ENCODE data around the gene RFX8.
"Not testable (repeated sequence)": the region's sequence is repeated elsewhere in the genome, so short reads cannot be mapped to it uniquely, and the experiment has no call there.

The RFX8 gene

DNA sequence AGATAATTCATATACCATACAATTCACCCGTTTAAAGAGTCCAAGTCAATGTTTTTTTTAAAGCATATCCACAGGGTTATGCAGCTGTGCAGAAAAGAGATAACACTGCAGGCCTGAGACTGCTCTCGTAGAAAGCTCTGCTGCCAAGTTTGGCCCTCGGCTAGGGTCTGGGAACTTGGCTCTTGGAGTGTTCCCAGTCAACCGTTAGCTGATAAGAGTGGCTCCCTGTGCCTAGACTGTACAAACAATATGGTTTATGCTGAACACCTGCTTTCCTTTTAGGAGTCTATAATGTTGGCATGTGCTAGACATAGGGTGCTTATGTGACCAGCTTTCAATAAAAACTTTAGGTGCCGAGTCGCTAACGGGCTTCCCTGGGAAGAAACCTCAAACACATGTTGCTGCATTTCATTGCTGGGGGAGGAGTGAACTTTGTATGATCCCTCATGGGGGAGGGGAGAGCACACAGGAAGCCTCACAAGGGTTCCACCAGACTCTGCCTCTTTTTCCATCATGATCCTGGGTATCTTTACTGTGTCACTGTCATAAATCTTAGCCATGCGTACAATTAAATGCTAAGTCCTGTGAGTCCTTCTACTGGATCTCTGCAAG is 34.7 kb downstream of the RFX8 start:
- DNase-seq, result no peak

DNA sequence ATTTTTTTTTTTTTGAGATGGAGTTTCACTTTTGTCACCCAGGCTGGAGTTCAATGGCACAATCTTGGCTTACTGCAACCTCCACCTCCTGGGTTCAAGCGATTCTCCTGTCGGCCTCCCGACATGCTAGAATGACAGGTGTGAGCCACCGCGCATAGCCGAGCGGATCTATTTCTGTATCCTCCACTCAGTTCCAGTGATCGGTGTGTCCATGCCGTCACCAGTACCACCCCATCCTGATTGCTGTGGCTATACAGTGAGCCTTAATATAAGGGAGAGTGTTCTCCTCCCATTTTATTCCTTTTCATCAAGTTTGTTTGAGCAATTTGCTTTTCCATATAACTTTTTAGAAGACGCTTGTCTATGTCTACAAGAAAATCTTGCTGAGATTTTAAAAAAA is 35.2 kb downstream of the RFX8 start:
- no peak for DNase-seq

- not testable (repeated sequence) for DNase-seq
Measured at GRCh38 chr2:101438555-101438954, 36.4 kb downstream of the RFX8 start.

GRCh38 chr2:101435001-101435862 is 39.7 kb downstream of the RFX8 start:
- peak; percentile 73 for DNase-seq

- no peak for DNase-seq
Measured at GRCh38 chr2:101433465-101433864, 41.4 kb downstream of the RFX8 start.

GRCh38 chr2:101432411-101433181 is 42.3 kb downstream of the RFX8 start:
- DNase-seq, result no peak

DNA sequence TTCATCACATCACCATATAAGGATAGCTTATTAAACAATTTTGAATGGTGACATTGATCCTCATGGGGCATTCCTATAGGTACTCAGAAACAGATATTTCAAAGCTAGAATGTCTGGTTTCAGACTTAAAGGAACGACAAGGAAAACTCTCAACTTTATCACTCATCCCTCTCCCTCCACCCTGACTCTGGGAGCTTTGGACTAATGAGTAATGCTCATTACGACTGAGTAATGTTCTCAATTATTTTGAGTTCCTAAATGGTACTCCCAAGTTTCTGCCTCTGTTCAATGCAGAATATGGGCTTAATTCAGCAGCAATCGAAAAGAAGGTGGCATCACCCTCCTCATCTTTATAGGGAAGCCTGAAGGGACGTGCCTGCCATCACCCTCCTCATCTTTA is 43.4 kb downstream of the RFX8 start:
- DNase-seq, result no peak

DNA sequence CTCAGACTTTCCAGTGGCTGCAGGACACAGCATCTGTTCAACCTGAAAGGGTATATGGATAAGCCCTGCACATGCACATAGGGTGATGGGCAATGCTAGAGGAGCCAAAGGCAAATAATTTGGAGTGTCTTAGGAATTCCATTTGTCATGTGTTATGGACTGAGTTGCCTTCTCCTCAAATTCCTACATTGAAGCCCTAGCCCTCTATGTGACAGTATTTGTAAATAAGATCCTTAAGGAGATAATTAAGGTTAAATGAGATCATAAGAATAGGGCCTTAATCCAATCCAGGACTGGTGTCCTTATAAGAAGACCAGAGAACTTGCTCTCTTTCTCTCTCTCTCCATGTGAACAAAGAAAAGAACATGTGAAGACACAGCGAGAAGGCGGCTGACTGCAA is 44.8 kb downstream of the RFX8 start:
- no peak for DNase-seq

- no peak for DNase-seq
Measured at GRCh38 chr2:101429453-101429852, 45.5 kb downstream of the RFX8 start.

- no peak for DNase-seq
Measured at GRCh38 chr2:101428422-101429176, 46.3 kb downstream of the RFX8 start.

- DNase-seq, result no peak
Measured at GRCh38 chr2:101427743-101428142, 47.2 kb downstream of the RFX8 start.

DNA sequence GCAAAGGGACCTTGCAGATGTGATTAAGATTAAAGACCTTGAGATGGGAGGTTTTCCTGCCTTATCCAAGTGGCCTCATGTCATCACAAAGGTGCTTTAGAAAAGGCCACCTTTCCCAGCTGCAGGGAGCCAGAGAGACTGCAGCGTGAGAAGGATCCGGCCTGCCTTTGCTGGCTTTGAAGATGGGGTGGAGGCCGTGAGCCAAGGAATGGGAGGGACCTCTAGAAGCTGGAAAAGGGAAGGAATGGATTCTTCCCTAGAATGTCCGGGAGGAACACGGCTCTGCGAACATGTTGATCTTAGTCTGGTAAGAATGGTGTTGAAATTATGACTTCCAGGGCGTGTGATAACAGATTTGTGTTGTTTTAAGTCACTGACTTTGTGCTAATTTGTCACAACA is 47.7 kb downstream of the RFX8 start:
- DNase-seq, result no peak

- DNase-seq, result no peak
Measured at GRCh38 chr2:101426822-101427221, 48.1 kb downstream of the RFX8 start.

- no peak for DNase-seq
Measured at GRCh38 chr2:101420623-101421022, 54.3 kb downstream of the RFX8 start.

DNA sequence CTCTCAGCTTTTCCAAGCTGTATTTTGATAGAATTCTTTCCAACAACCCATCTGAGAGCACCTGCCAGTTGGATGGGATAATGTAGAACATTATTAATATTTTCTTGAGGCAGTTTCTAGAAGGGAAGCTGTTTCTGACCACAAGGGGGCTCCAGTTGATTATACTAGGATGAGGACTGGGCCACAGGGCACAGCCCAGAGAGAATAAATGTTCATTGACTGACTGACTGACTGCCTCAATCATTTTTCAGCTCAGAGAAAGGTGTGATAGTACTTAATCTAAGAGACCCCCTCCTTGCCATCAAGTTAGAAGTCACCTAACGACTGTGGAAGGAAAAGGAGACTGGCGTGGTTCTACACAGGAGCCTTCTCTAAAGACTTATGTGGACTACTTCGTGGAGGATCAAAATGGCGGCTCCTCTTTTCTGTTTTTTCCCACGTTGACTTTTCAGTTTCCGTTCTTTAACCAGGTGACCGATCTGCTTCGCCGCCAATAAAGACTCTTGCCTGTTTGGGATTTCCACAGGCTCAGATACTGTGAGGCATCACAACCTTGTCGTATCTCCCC is 55.7 kb downstream of the RFX8 start:
- no peak for DNase-seq

DNA sequence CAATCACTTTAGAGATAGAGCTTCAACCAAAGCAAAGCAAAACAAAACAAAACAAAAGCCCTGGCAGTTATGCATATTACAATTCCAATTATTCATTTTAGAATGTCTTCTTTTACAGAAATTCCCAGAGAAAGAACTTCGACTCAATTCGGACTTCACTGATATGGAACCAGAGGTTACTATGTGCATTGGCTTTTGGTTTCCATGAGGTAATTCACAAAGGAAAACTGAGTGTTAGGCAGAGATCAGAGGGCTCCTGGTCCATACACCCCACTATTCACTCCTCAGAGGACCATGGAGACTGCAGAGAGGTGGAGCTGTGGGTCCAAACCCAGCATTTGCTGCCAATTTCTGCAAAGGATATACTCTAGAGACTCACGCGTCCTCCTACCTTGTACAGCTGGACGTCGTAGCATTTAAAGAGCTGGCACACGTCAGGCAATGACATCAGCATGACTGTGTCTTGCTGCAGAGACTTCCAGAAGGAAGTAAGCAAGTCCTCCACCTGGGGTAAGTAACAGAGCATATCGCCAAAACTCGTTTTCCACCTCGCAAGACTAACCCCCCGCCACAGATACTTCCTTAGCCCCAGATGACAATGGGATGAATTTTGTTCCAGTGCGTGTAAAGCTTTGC is 56.3 kb downstream of the RFX8 start:
- no peak for DNase-seq

- no peak for DNase-seq
Measured at GRCh38 chr2:101416609-101417008, 58.3 kb downstream of the RFX8 start.

- no peak for DNase-seq
Measured at GRCh38 chr2:101415884-101416283, 59.0 kb downstream of the RFX8 start.

DNA sequence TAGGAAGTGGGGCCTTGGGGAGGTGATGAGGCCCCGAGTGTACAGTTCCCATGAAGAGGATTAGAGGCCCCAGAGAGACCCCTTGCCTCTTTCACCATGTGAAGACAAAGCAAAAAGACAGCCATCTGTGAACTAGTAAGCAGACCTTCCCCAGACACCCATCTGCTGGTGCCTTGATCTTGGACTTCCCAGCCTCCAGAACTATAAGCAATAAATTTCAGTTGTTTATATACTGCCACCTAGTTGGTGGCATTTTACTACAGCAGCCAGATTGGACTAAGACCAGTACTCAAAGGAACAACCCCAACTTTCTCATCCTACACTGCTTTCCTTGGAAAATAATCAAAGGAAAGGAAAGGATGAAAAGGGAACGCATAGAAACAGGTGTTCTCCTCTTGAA is 59.7 kb downstream of the RFX8 start:
- no peak for DNase-seq

GRCh38 chr2:101412092-101412694 is 62.7 kb downstream of the RFX8 start:
- no peak for DNase-seq

DNA sequence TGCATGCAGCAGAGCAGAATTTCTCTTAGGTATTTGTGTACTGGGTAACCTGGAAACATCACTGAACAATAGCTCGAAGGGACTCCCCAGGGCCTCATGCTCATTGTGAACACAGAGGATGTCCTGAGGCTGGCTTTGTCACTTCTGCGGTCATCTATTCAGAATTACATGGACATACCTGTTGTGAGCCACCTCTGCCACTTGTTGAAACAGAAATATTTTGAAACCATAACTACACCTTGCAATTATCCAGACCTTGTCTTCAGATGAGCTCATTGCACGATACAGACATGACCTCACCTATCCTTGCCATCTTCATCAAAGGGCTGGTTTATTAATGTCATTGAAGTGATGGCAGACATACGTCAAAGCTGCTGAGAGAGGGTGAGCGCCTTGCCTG is 64.2 kb downstream of the RFX8 start:
- DNase-seq, result no peak

Measured in right kidney (tissue), 1 donor.